GM23338 (cell line): ENCODE data around the gene AK9. TPM values are rescaled to one million over a fixed set of nuclear protein-coding genes. Genes with fewer than 3 reads are reported as not detected.
A peak's percentile ranks its signal among the peaks of the same experiment; 100 is the strongest.

ENCODE experiments used
- ATAC-seq: fragments of 200-7000 bp; cut with Tn5 transposase; 3 replicates; pipeline ENCODE4 v1.9.1; 2020
- DNase-seq: peaks from one replicate; pipeline ENCODE4 v3.0.0-alpha.2; 2015; ENCODE audit warnings: low spot score
- H2AFZ ChIP-seq: fragments of 200-600 bp; sonication (generic); 2 replicates; pipeline ENCODE4 v1.8.0; 2016; ENCODE audit warnings: antibody characterized with exemption, mild to moderate bottlenecking, moderate library complexity
- H3F3A ChIP-seq: fragments of 200-600 bp; sonication (generic); replicated peaks from 2 replicates; pipeline ENCODE4 v1.8.0; 2017; ENCODE audit warnings: antibody characterized with exemption, mixed run types, low read depth
- H3K27ac ChIP-seq: fragments of 200-600 bp; sonication (generic); 2 replicates; pipeline ENCODE4 v1.6.1; 2016; ENCODE audit warnings: low read depth
- H3K27me3 ChIP-seq: fragments of 200-600 bp; sonication (generic); 2 replicates; pipeline ENCODE4 v1.8.0; 2016; ENCODE audit warnings: mild to moderate bottlenecking, mixed run types, moderate library complexity; ENCODE audit not compliant: insufficient read depth
- H3K36me3 ChIP-seq: fragments of 200-600 bp; sonication (generic); 2 replicates; pipeline ENCODE4 v1.8.0; 2016; ENCODE audit warnings: mild to moderate bottlenecking; ENCODE audit not compliant: insufficient read depth
- H3K4me1 ChIP-seq: fragments of 200-600 bp; sonication (generic); 2 replicates; pipeline ENCODE4 v1.8.0; 2016; ENCODE audit warnings: mild to moderate bottlenecking, moderate library complexity; ENCODE audit not compliant: insufficient read depth
- H3K4me2 ChIP-seq: fragments of 200-600 bp; sonication (generic); 2 replicates; pipeline ENCODE4 v1.7.1; 2017; ENCODE audit warnings: mixed run types
- H3K4me3 ChIP-seq: fragments of 200-600 bp; sonication (generic); 2 replicates; pipeline ENCODE4 v1.6.1; 2016; ENCODE audit warnings: mixed run types
- H3K79me2 ChIP-seq: fragments of 200-600 bp; sonication (generic); replicated peaks from 2 replicates; pipeline ENCODE4 v1.8.0; 2017; ENCODE audit warnings: mild to moderate bottlenecking; ENCODE audit not compliant: insufficient read depth
- H3K9me2 ChIP-seq: fragments of 200-600 bp; sonication (generic); 2 replicates; pipeline ENCODE4 v1.8.0; 2017; ENCODE audit not compliant: insufficient read depth
- H4K20me1 ChIP-seq: fragments of 200-600 bp; sonication (generic); replicated peaks from 2 replicates; pipeline ENCODE4 v1.8.0; 2017; ENCODE audit warnings: mild to moderate bottlenecking; ENCODE audit not compliant: insufficient read depth
- H3K27ac Mint-ChIP-seq: 2 replicates; pipeline ENCODE4 v1.8.0; 2020; ENCODE audit warnings: inconsistent platforms, mild to moderate bottlenecking, moderate library complexity, mixed read lengths
- H3K27me3 Mint-ChIP-seq: 3 replicates; pipeline ENCODE4 v1.8.0; 2022; ENCODE audit warnings: low read depth, mild to moderate bottlenecking, moderate library complexity, mixed read lengths, inconsistent platforms; ENCODE audit not compliant: insufficient read depth, poor library complexity
- H3K36me3 Mint-ChIP-seq: 3 replicates; pipeline ENCODE4 v1.8.0; 2021; ENCODE audit warnings: low read depth, mild to moderate bottlenecking, inconsistent platforms, moderate library complexity, mixed read lengths
- H3K4me1 Mint-ChIP-seq: 3 replicates; pipeline ENCODE4 v1.8.0; 2020; ENCODE audit warnings: mild to moderate bottlenecking, inconsistent platforms, mixed read lengths
- H3K4me3 Mint-ChIP-seq: 3 replicates; pipeline ENCODE4 v1.8.0; 2021; ENCODE audit warnings: moderate library complexity, mild to moderate bottlenecking, inconsistent platforms, mixed read lengths
- H3K9me3 Mint-ChIP-seq: 3 replicates; pipeline ENCODE4 v1.8.0; 2020; ENCODE audit warnings: moderate library complexity, mild to moderate bottlenecking, inconsistent platforms, mixed read lengths
- CREB1 ChIP-seq: fragments of 250-450 bp; sonication (Bioruptor Pico); IDR thresholded peaks from 2 replicates; pipeline ENCODE4 v1.5.0; 2020; ENCODE audit warnings: low read depth, mild to moderate bottlenecking, moderate library complexity
- POLR2AphosphoS5 ChIP-seq: IDR thresholded peaks from 2 replicates; pipeline ENCODE4 v1.6.1; 2016; ENCODE audit warnings: antibody characterized with exemption, low read depth
- ZNF114 ChIP-seq: fragments of 250-450 bp; sonication (Bioruptor Pico); IDR thresholded peaks from 2 replicates; pipeline ENCODE4 v1.5.0; 2020; ENCODE audit warnings: mild to moderate bottlenecking, moderate library complexity
- ZNF331 ChIP-seq: fragments of 250-450 bp; sonication (Bioruptor Pico); IDR thresholded peaks from 2 replicates; pipeline ENCODE4 v1.5.0; 2020; ENCODE audit warnings: low read depth, mild to moderate bottlenecking, moderate library complexity
- long read RNA-seq: library from polyadenylated mRNA; unstranded; transcript quantifications from one replicate; pipeline ENCODE4 v2.0.0, GENCODE V29; 2020; ENCODE audit not compliant: unreplicated experiment
- polyA plus RNA-seq: library from polyadenylated mRNA; unstranded; fragments of >200 nt; fragmentation: Nextera tagmentation; extraction: Ambion mirVana; gene quantifications from 2 replicates; pipeline ENCODE4 v1.2.1, GENCODE V29; 2016
- total RNA-seq: library from RNA; depleted of rRNA; stranded (reverse); fragments of >200 nt; shearing (Covaris generic); gene quantifications from 2 replicates; pipeline ENCODE4 v1.2.3, GENCODE V29; 2014; rRNA removed
- TF ChIP-seq, protein P1 (sequence below): fragments of 250-450 bp; sonication (Bioruptor Pico); IDR thresholded peaks from 2 replicates; pipeline ENCODE4 v1.5.0; 2020; ENCODE audit warnings: mild to moderate bottlenecking, moderate library complexity
- TF ChIP-seq, protein P2 (sequence below): IDR thresholded peaks from 2 replicates; pipeline ENCODE4 v1.6.1; 2016; ENCODE audit warnings: antibody characterized with exemption
- TF ChIP-seq, protein P3 (sequence below): IDR thresholded peaks from one replicate; pipeline ENCODE4 v1.6.1; 2018; ENCODE audit warnings: antibody characterized with exemption; ENCODE audit not compliant: unreplicated experiment
- TF ChIP-seq, protein P4 (sequence below), 2 experiments: fragments of 200-600 bp in 1 of 2; sonication (generic) in 1 of 2; conservative IDR thresholded peaks; 2 replicates each; pipeline versions ENCODE4 v1.5.1 to v1.6.1; 2016 to 2017; ENCODE audit warnings: antibody characterized with exemption in 2 of 2, low read depth in 2 of 2, mild to moderate bottlenecking in 2 of 2, moderate library complexity in 1 of 2

Gene AK9
- total RNA-seq (2.0 and 5.0 TPM in 2 replicates), polyA plus RNA-seq (5.5 and 6.4 TPM in 2 replicates)
- long read RNA-seq, partial matches to known transcripts = 3 of 5 reads
- long read RNA-seq, other reads (novel, unspliced or antisense) = 2 of 5 reads

DNA sequence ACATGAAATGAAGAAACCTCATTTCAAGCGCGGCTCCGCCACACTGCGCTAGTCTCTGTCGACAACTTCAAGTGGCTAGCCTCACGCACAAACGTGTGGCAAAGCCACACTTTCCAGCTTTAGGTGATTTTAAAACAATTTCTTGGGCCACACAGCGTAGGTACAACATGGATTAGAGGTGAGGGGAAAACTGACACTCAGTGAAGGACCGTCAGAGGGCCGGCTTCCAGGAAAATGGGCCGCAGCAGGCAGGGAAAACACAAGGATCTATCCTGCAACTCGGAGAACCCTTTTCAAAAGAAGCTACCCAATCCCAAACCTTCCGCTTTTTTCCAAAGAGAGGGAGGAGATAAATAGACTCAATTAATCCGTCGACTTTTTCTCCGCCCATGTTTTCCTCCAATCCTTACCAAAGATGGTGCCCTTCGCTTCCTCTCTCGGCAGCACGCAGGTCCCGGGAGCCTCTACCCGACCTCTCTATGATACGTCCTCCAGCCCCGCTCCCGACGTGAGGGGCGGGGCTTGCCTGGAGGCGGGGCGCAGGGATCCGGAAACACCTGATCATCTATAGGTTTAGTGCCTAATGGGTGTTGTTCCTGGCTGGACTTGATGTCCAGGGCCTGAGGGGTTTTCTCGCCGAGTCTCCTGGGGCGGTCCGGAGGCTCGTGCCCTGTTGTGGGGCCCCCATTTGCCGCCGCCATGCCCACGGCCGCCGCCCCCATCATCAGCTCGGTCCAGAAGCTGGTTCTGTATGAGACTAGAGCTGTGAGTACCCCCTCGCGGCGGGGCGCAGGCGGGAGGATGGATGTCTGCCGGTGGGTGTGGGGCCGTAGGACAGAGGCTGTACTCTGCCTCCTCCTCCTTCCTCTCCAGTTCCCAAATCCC, at the start of gene AK9, which contains the start of gene FIG4:
AK9 (minus strand) TSS at position 466 of the 885 bp plus-strand sequence. CDS start 15,457 bp downstream, outside the sequence.
FIG4 (plus strand) TSS at position 560 of the 885 bp plus-strand sequence; CDS start at position 700, 140 bp downstream.
- H4K20me1 ChIP-seq = no peaks in the 10 kb centered on the region
- peak; percentile 98 for DNase-seq
- peak within 1 kb of the TSS; percentile 96 for H3K27ac ChIP-seq
- peaks cover 8% of the 10 kb centered on the region for H3K36me3 Mint-ChIP-seq
- peaks cover 4% of the 10 kb centered on the region for H3K27me3 Mint-ChIP-seq
- peaks cover under 1% of the 10 kb centered on the region; the same call in 1 of the 3 replicates for H3K9me3 Mint-ChIP-seq
- H3K4me2 ChIP-seq = peak within 1 kb of the TSS; percentile 96
- ATAC-seq = peak; percentile 95
- H3K27me3 ChIP-seq = no peaks in the 10 kb centered on the region
- H3K9me2 ChIP-seq = no peaks in the 10 kb centered on the region
- peaks cover 17% of the 10 kb centered on the region for H3K4me1 Mint-ChIP-seq
- peak within 1 kb of the TSS; percentile 99 for H2AFZ ChIP-seq
- 0 out of 2 replicates have a peak, but pooled peaks cover 3% of the 10 kb centered on the region for H3F3A ChIP-seq
- peaks cover 31% of the 10 kb centered on the region for H3K79me2 ChIP-seq
- H3K36me3 ChIP-seq = no peaks in the 10 kb centered on the region; the same call in 1 of the 2 replicates
- H3K4me3 Mint-ChIP-seq = peak within 1 kb of the TSS; percentile 89
- TF ChIP-seq, protein P1, sequence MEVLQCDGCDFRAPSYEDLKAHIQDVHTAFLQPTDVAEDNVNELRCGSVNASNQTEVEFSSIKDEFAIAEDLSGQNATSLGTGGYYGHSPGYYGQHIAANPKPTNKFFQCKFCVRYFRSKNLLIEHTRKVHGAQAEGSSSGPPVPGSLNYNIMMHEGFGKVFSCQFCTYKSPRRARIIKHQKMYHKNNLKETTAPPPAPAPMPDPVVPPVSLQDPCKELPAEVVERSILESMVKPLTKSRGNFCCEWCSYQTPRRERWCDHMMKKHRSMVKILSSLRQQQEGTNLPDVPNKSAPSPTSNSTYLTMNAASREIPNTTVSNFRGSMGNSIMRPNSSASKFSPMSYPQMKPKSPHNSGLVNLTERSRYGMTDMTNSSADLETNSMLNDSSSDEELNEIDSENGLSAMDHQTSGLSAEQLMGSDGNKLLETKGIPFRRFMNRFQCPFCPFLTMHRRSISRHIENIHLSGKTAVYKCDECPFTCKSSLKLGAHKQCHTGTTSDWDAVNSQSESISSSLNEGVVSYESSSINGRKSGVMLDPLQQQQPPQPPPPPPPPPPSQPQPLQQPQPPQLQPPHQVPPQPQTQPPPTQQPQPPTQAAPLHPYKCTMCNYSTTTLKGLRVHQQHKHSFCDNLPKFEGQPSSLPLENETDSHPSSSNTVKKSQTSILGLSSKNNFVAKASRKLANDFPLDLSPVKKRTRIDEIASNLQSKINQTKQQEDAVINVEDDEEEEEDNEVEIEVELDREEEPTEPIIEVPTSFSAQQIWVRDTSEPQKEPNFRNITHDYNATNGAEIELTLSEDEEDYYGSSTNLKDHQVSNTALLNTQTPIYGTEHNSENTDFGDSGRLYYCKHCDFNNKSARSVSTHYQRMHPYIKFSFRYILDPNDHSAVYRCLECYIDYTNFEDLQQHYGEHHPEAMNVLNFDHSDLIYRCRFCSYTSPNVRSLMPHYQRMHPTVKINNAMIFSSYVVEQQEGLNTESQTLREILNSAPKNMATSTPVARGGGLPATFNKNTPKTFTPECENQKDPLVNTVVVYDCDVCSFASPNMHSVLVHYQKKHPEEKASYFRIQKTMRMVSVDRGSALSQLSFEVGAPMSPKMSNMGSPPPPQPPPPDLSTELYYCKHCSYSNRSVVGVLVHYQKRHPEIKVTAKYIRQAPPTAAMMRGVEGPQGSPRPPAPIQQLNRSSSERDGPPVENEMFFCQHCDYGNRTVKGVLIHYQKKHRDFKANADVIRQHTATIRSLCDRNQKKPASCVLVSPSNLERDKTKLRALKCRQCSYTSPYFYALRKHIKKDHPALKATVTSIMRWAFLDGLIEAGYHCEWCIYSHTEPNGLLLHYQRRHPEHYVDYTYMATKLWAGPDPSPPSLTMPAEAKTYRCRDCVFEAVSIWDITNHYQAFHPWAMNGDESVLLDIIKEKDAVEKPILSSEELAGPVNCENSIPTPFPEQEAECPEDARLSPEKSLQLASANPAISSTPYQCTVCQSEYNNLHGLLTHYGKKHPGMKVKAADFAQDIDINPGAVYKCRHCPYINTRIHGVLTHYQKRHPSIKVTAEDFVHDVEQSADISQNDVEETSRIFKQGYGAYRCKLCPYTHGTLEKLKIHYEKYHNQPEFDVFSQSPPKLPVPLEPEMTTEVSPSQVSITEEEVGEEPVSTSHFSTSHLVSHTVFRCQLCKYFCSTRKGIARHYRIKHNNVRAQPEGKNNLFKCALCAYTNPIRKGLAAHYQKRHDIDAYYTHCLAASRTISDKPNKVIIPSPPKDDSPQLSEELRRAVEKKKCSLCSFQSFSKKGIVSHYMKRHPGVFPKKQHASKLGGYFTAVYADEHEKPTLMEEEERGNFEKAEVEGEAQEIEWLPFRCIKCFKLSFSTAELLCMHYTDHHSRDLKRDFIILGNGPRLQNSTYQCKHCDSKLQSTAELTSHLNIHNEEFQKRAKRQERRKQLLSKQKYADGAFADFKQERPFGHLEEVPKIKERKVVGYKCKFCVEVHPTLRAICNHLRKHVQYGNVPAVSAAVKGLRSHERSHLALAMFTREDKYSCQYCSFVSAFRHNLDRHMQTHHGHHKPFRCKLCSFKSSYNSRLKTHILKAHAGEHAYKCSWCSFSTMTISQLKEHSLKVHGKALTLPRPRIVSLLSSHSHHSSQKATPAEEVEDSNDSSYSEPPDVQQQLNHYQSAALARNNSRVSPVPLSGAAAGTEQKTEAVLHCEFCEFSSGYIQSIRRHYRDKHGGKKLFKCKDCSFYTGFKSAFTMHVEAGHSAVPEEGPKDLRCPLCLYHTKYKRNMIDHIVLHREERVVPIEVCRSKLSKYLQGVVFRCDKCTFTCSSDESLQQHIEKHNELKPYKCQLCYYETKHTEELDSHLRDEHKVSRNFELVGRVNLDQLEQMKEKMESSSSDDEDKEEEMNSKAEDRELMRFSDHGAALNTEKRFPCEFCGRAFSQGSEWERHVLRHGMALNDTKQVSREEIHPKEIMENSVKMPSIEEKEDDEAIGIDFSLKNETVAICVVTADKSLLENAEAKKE (CRISPR knock-in tag) = no peak
- TF ChIP-seq, protein P2, sequence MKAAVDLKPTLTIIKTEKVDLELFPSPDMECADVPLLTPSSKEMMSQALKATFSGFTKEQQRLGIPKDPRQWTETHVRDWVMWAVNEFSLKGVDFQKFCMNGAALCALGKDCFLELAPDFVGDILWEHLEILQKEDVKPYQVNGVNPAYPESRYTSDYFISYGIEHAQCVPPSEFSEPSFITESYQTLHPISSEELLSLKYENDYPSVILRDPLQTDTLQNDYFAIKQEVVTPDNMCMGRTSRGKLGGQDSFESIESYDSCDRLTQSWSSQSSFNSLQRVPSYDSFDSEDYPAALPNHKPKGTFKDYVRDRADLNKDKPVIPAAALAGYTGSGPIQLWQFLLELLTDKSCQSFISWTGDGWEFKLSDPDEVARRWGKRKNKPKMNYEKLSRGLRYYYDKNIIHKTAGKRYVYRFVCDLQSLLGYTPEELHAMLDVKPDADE = peak; percentile 78
- TF ChIP-seq POLR2AphosphoS5 (peak; percentile 86), CREB1 (peak; percentile 72), ZNF331 (CRISPR knock-in tag) (no peak), ZNF114 (no peak)
- TF ChIP-seq, protein P3, sequence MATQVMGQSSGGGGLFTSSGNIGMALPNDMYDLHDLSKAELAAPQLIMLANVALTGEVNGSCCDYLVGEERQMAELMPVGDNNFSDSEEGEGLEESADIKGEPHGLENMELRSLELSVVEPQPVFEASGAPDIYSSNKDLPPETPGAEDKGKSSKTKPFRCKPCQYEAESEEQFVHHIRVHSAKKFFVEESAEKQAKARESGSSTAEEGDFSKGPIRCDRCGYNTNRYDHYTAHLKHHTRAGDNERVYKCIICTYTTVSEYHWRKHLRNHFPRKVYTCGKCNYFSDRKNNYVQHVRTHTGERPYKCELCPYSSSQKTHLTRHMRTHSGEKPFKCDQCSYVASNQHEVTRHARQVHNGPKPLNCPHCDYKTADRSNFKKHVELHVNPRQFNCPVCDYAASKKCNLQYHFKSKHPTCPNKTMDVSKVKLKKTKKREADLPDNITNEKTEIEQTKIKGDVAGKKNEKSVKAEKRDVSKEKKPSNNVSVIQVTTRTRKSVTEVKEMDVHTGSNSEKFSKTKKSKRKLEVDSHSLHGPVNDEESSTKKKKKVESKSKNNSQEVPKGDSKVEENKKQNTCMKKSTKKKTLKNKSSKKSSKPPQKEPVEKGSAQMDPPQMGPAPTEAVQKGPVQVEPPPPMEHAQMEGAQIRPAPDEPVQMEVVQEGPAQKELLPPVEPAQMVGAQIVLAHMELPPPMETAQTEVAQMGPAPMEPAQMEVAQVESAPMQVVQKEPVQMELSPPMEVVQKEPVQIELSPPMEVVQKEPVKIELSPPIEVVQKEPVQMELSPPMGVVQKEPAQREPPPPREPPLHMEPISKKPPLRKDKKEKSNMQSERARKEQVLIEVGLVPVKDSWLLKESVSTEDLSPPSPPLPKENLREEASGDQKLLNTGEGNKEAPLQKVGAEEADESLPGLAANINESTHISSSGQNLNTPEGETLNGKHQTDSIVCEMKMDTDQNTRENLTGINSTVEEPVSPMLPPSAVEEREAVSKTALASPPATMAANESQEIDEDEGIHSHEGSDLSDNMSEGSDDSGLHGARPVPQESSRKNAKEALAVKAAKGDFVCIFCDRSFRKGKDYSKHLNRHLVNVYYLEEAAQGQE = no peak
- TF ChIP-seq, protein P4, sequence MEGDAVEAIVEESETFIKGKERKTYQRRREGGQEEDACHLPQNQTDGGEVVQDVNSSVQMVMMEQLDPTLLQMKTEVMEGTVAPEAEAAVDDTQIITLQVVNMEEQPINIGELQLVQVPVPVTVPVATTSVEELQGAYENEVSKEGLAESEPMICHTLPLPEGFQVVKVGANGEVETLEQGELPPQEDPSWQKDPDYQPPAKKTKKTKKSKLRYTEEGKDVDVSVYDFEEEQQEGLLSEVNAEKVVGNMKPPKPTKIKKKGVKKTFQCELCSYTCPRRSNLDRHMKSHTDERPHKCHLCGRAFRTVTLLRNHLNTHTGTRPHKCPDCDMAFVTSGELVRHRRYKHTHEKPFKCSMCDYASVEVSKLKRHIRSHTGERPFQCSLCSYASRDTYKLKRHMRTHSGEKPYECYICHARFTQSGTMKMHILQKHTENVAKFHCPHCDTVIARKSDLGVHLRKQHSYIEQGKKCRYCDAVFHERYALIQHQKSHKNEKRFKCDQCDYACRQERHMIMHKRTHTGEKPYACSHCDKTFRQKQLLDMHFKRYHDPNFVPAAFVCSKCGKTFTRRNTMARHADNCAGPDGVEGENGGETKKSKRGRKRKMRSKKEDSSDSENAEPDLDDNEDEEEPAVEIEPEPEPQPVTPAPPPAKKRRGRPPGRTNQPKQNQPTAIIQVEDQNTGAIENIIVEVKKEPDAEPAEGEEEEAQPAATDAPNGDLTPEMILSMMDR (conservative IDR thresholded peaks at IDR 0.05; ENCODE audit: low read depth in 2 of 2) = peak; percentile 21 to 45; a peak in 3 of 4 replicates
- peaks cover 3% of the 10 kb centered on the region; the same call in 1 of the 2 replicates for H3K4me1 ChIP-seq
- H3K4me3 ChIP-seq = peak within 1 kb of the TSS; percentile 84
- H3K27ac Mint-ChIP-seq = peak within 1 kb of the TSS; percentile 97
